DMS53 treated with DMSO at 0.1 percent for 48 hours (cell line): ENCODE results near the gene TEX29.

Experiments used
- DNase-seq: peaks from one replicate; lab custom pipeline; 2025; ENCODE audit not compliant: unreplicated experiment; lab: John Stamatoyannopoulos, UW

The TEX29 gene

GRCh38 chr13:111319998-111320911 lies at the start of gene TEX29:
Gene TEX29 (plus strand): TSS chr13:111320642. CDS start chr13:111320891, 249 bp downstream.
- no peak for DNase-seq

- no peak for DNase-seq
Measured at GRCh38 chr13:111270765-111271698, 49.4 kb upstream of the TEX29 start.

DNA sequence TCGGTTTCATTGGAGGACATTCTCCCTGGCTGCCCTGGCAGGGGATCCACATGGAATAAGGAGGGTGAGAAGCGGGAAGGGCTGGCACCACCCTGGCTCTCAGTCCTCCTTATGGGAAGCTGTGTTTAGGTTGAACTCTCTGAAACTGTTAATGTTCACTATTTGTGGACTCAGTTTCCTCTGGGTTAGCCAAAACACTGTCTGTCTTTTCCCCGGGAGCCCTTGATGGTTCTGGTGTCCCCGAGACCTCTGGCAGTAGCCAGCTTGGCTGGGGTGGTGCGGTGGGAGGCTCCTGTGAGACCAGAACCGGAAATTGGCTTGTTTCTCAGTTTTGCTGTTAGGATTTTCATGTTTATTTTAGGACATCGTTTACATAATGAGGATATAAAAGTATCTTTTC lies 48.3 kb upstream of the TEX29 start:
- no peak for DNase-seq

- no peak for DNase-seq
Measured at GRCh38 chr13:111275382-111275781, 45.1 kb upstream of the TEX29 start.

DNA sequence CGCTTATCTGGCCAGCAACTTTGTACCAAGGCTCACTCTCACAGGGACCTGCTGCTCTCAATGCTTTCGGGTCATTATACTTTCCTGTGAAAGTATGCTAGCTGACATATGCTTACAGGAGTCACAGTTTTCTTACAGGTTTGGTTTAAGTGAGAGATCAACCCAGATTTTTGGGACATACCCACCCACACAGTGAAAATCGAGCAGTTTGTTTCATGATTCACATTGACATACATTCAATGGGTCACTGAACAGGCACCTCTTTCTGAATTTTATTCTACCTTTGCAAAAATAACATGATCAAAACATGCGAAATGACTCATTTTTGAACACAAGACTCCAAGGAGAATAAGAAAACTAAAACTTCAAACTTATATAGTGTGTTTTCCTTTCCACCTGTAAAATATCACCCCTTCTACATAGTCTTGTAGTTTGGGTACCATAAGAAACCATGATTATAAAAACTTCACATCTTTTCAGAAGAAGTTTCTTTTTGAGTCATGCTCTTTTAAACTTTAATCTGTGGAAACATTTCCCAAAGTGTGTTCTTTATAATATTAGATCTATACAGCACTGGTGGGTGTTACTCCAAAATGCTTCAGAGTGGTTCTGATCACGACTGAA lies 44.3 kb upstream of the TEX29 start:
- DNase-seq = no peak

- DNase-seq = no peak
Measured at GRCh38 chr13:111278258-111278657, 42.2 kb upstream of the TEX29 start.

GRCh38 chr13:111278743-111279652 lies 41.4 kb upstream of the TEX29 start:
- DNase-seq = no peak

DNA sequence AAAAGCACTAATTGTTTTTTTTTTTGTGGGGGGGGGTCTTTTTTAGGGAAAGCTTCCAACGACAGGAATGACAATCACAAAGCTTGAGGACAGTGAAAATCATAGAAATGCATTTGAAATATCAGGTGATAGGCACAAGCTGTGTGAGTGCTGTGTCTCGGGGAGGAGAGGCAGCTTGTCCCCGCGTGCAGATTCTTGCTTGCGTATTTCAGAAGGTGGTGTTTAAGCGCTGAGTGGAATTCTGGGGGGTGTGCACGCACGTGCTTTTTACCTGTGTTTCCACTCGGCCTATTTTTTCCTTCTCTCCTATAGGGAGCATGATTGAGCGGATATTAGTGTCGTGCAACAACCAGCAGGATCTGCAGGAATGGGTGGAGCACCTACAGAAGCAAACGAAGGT lies 40.2 kb upstream of the TEX29 start:
- no peak for DNase-seq

GRCh38 chr13:111280681-111281585 lies 39.5 kb upstream of the TEX29 start:
- no peak for DNase-seq

DNA sequence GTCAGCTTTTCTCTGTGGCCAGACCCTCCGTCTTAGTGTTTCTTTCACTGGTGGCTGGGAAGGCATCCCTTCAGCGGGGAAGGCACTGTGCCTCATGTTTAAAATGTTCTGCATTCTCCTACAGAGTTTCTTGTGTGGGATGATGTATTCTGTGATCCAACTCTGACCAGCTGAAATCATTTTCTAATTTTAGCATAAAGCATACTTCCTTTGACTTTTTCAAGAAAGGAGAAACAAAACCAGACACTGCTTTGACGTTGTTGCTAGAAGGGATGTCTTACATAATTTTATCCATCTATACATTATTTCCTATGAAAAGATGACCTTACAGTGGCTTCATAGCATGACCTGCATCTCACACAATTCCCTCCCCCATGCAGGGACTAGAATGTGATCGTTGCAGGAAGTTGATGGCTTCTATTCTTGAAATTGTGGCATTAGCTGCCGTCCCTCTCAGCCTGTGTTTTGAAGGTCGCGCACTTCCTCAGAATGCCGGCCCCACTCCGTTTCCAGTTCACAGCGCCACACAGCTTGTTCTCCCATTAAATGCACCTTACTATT lies 38.6 kb upstream of the TEX29 start:
- DNase-seq = no peak

- no peak for DNase-seq
Measured at GRCh38 chr13:111282425-111282824, 38.0 kb upstream of the TEX29 start.

- DNase-seq = no peak
Measured at GRCh38 chr13:111282997-111283396, 37.4 kb upstream of the TEX29 start.

DNA sequence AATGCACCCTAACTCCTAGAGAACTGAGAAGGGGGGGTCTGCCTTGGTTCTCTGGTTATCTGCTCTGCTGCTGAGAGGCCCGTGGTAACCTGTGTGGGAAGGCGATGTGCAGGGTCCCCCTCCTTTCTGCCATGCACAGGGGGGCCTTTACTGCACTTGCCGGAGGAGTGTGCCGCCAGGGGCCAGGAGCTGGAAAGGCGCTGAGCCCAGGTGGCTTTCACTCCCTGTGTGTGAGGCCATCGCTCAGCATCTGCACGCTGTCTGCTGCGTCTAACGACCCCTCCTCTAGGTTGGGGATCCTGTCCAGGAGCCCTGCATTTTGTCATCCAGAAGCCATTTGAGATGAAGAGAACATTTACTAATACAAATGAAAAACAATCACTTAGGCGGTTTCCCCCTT lies 37.0 kb upstream of the TEX29 start:
- DNase-seq = no peak

DNA sequence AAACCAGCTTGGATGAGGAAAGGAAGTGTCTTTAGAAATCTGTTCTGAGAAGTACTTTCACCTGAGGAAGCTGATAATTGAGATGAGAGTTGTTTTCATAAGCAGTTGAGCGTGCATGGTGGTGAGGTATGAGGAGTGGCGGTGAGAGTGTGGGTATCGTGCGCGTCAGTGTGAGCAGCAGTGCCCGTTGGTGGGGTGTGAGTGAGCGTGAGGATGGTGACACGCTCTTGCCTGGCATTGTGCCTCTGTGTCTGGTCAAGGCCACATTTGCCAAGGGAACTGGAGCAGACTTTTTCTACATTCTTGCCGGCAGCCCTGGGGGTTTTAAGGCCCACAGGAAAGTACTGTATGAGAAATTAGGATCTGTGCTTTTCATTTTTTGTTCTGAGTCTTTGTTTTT lies 36.5 kb upstream of the TEX29 start:
- no peak for DNase-seq

DNA sequence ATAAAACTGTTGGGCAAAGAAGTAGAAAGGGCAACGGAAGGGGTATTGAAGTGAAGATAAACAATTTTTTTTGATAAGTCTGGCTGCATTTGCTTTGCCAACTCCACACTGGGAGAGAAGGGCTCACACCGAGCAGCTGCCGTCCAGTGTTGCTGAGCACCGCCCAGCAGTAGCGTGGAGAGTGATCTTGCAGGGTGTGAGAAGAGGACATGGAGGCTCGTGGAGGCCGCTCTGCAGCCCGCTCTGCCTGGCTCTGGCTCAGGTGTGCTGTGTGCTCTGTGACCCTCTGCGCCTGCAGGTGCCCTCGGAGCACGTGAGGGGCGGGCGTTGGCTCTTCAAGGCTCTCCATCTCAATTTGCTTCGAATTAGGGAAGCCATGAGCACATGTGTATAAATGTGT lies 35.9 kb upstream of the TEX29 start:
- no peak for DNase-seq

DNA sequence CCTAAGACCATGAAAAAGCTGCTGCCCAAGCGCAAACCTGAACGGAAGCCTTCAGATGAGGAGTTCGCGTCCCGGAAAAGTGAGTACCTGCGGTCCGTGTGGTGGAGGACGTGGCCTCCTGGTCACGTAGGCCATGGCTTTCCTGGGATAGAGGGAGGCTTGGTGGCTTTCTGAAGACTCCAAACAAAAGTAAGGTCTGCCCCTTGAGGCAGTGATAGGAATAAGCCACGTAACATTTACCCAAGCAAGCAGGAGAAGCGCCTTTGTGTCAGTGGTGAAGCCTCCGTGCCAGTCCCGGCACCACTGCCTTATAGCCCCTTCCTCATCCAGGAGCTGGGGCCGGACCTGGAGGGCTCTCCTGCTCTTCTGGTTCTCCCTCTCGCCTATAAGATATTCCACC lies 34.3 kb upstream of the TEX29 start:
- no peak for DNase-seq

- DNase-seq = no peak
Measured at GRCh38 chr13:111286749-111287148, 33.7 kb upstream of the TEX29 start.

GRCh38 chr13:111287201-111287600 lies 33.2 kb upstream of the TEX29 start:
- no peak for DNase-seq

DNA sequence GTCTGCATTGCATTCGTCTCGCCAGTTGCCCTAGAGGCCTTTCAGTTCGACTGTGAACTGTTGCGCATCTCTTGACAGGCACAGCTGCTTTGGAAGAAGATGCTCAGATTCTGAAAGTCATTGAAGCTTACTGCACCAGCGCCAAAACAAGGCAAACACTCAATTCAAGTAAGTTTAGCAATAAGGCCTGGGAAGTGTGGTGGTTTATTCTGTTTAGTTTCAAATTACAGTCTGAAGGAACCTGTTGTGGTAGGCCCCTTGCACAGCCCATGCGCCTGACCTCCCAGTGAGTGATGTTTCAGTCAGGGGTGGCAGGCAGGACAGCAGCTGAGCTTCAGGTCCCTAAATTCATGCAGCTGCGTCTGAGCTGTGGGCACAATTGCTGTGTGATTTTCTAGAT lies 32.2 kb upstream of the TEX29 start:
- no peak for DNase-seq
